H1 (cell line): ENCODE results near the gene ALDH1L2. TPM values are rescaled to one million over a fixed set of nuclear protein-coding genes. Genes with fewer than 3 reads are reported as not detected.

Experiments
- BCL11A ChIP-seq, 2 experiments: IDR thresholded peaks; one replicate each; pipeline ENCODE4 v1.6.1; 2011; ENCODE audit warnings: low read depth in 2 of 2, low read length in 2 of 2, mild to moderate bottlenecking in 2 of 2
- CEBPB ChIP-seq: IDR thresholded peaks from 2 replicates; pipeline ENCODE4 v1.6.1; 2012; ENCODE audit warnings: low read depth, low read length
- CTBP2 ChIP-seq: IDR thresholded peaks from 2 replicates; pipeline ENCODE4 v1.7.0; 2011; ENCODE audit warnings: borderline replicate concordance, mild to moderate bottlenecking, moderate library complexity, mixed read lengths, low read length; ENCODE audit not compliant: insufficient read depth, insufficient read length
- EP300 ChIP-seq, 2 experiments: IDR thresholded peaks; 1 replicate in 1 of 2; 2 replicates in 1 of 2; pipeline ENCODE4 v1.6.1; 2011 to 2012; ENCODE audit warnings: low read depth in 2 of 2, low read length in 2 of 2, mild to moderate bottlenecking in 2 of 2, borderline replicate concordance in 1 of 2, inconsistent platforms in 1 of 2, moderate library complexity in 1 of 2
- HDAC2 ChIP-seq, 2 experiments: fragments of 300-600 bp in 1 of 2; sonication (generic) in 1 of 2; IDR thresholded peaks; 2 replicates each; pipeline ENCODE4 v1.6.1; 2011 to 2012; ENCODE audit warnings: low read depth in 2 of 2, low read length in 2 of 2, mild to moderate bottlenecking in 2 of 2, moderate library complexity in 2 of 2, borderline replicate concordance in 1 of 2, inconsistent platforms in 1 of 2
- JUN ChIP-seq: IDR thresholded peaks from 2 replicates; pipeline ENCODE4 v1.6.1; 2011; ENCODE audit warnings: low read depth, mild to moderate bottlenecking, improper control_type of control experiment, low read length
- JUND ChIP-seq: IDR thresholded peaks from 2 replicates; pipeline ENCODE4 v1.6.1; 2011; ENCODE audit warnings: mild to moderate bottlenecking, improper control_type of control experiment, low read length
- KDM5A ChIP-seq: fragments of 200-600 bp; IDR thresholded peaks from 2 replicates; pipeline ENCODE4 v1.7.1; 2012; ENCODE audit warnings: mild to moderate bottlenecking, low read length, inconsistent platforms, mixed read lengths
- MAFK ChIP-seq: IDR thresholded peaks from 2 replicates; pipeline ENCODE4 v1.6.1; 2012; ENCODE audit warnings: low read depth, mild to moderate bottlenecking, improper control_type of control experiment, low read length
- PHF8 ChIP-seq: fragments of 200-600 bp; sonication (generic); conservative IDR thresholded peaks from 2 replicates; pipeline ENCODE4 v1.7.1; 2012; ENCODE audit warnings: low read depth, mild to moderate bottlenecking, inconsistent platforms, low read length, moderate library complexity
- POLR2A ChIP-seq, 2 experiments: IDR thresholded peaks; 1 replicate in 1 of 2; 2 replicates in 1 of 2; pipeline ENCODE4 v1.6.1; 2011; ENCODE audit warnings: low read depth in 2 of 2, low read length in 2 of 2, mild to moderate bottlenecking in 2 of 2; ENCODE audit errors: control extremely low read depth in 1 of 2
- POLR2AphosphoS5 ChIP-seq: IDR thresholded peaks from 2 replicates; pipeline ENCODE4 v1.6.1; 2011; ENCODE audit warnings: low read depth, low read length
- POU5F1 ChIP-seq: IDR thresholded peaks from 2 replicates; pipeline ENCODE4 v1.6.1; 2011; ENCODE audit warnings: low read depth, mild to moderate bottlenecking, low read length, moderate library complexity
- RBBP5 ChIP-seq: IDR thresholded peaks from 2 replicates; pipeline ENCODE4 v1.7.1; 2012; ENCODE audit warnings: low read depth, mild to moderate bottlenecking, inconsistent platforms, low read length, moderate library complexity, borderline replicate concordance
- RNF2 ChIP-seq: fragments of 200-900, 300-1000 bp; sonication (generic); IDR thresholded peaks from 2 replicates; pipeline ENCODE4 v1.7.1; 2016; ENCODE audit warnings: borderline replicate concordance, low read depth, mild to moderate bottlenecking, antibody characterized with exemption, low read length; ENCODE audit not compliant: poor library complexity, severe bottlenecking; ENCODE audit errors: missing control alignments
- TCF12 ChIP-seq: IDR thresholded peaks from 2 replicates; pipeline ENCODE4 v1.6.1; 2011; ENCODE audit warnings: low read depth, mild to moderate bottlenecking, low read length
- polyA plus RNA-seq, 7 experiments: library from polyadenylated mRNA; depleted of rRNA in 3 of 7; stranded (reverse) in 5 of 7; unstranded in 2 of 7; fragments of >200 nt in 5 of 7; fragments of 200-250 nt in 2 of 7; gene quantifications; 1 replicate in 5 of 7; 2 replicates in 1 of 7; 4 replicates in 1 of 7; pipeline versions ENCODE4 v1.2.1 to v1.2.3, GENCODE V29; 2011 to 2013; ENCODE audit warnings: missing spikeins in 2 of 7, mixed read lengths in 2 of 7
- total RNA-seq: library from RNA; stranded (reverse); fragmentation: NEBNext Ultra II Directional; extraction: Animal tissue kit (Norgen Biotek cat#: 25700); gene quantifications from 2 replicates; pipeline ENCODE4 v1.2.1, GENCODE V29; 2021
- TF ChIP-seq, protein P1 (sequence below): IDR thresholded peaks from 2 replicates; pipeline ENCODE4 v1.6.1; 2012; ENCODE audit warnings: low read length, inconsistent platforms

ALDH1L2 gene
- total and polyA plus RNA-seq, 2 of the 8 experiments (the other 6 are each of a cell fraction or from before 2014, with no cell fraction given) = 3.7 to 7.2 TPM

GRCh38 chr12:104986022-104986941, 98.0 kb downstream of the ALDH1L2 start, which contains the start of gene NOPCHAP1 (continued):
- TF ChIP-seq EP300 (IDR thresholded peaks at IDR 0.05; ENCODE audit: borderline replicate concordance in 1 of 2, low read depth in 2 of 2, low read length in 2 of 2) = no peak
- TF ChIP-seq JUN = no peak
- no peak; the same call in 1 of the 2 replicates for TF ChIP-seq CEBPB
- TF ChIP-seq RBBP5 = peak; percentile 86
- TF ChIP-seq MAFK = no peak
- TF ChIP-seq POLR2AphosphoS5 = peak; percentile 92
- TF ChIP-seq POU5F1 = no peak
- TF ChIP-seq PHF8 = peak; percentile 99
- TF ChIP-seq RNF2 = no peak
- TF ChIP-seq POLR2A (IDR thresholded peaks at IDR 0.05; ENCODE audit: control extremely low read depth in 1 of 2, low read depth in 2 of 2, low read length in 2 of 2) = peak; percentile 92 to 96
- no peak for TF ChIP-seq CTBP2
- TF ChIP-seq, protein P1, sequence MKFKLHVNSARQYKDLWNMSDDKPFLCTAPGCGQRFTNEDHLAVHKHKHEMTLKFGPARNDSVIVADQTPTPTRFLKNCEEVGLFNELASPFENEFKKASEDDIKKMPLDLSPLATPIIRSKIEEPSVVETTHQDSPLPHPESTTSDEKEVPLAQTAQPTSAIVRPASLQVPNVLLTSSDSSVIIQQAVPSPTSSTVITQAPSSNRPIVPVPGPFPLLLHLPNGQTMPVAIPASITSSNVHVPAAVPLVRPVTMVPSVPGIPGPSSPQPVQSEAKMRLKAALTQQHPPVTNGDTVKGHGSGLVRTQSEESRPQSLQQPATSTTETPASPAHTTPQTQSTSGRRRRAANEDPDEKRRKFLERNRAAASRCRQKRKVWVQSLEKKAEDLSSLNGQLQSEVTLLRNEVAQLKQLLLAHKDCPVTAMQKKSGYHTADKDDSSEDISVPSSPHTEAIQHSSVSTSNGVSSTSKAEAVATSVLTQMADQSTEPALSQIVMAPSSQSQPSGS = no peak
- TF ChIP-seq KDM5A = 0 out of 2 replicates have a peak, but pooled peaks have one; percentile 31
- no peak for TF ChIP-seq JUND
- peak in 1 of 2 experiments; percentile 63; a peak in 1 of 4 replicates for TF ChIP-seq HDAC2 (IDR thresholded peaks at IDR 0.05; ENCODE audit: borderline replicate concordance in 1 of 2, low read depth in 2 of 2, low read length in 2 of 2)
- no peak for TF ChIP-seq TCF12
- TF ChIP-seq BCL11A (IDR thresholded peaks at IDR 0.05; ENCODE audit: low read depth in 2 of 2, low read length in 2 of 2) = no peak
